Measurements from ENCODE around the gene ALDH18A1.

ALDH18A1 gene

GRCh38 chr10:95579292-95579691 is 77.2 kb downstream of the ALDH18A1 start:
- no peak for DNase-seq (ENCODE audit: low read depth in 2 of 2)

DNA sequence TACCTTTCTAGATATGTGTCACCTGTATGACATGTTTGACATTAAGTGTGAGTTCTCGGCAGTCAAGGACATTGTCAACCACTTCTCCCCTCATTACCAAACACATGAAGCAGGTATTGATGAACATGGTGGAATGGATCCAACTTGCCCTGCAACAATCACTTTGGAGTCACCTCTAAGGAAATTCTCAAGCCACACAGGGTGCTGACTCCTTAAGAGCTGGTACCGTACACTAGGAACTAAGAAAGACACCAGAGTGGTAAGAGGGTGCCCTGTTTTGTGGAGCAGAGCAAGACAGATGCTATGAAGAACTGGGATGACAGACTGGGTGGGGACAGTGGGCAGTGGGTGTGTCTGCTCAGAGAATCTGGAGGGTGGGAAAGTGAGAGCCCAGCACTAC is 77.9 kb downstream of the ALDH18A1 start:
- DNase-seq (ENCODE audit: low read depth in 2 of 2) = no peak

DNA sequence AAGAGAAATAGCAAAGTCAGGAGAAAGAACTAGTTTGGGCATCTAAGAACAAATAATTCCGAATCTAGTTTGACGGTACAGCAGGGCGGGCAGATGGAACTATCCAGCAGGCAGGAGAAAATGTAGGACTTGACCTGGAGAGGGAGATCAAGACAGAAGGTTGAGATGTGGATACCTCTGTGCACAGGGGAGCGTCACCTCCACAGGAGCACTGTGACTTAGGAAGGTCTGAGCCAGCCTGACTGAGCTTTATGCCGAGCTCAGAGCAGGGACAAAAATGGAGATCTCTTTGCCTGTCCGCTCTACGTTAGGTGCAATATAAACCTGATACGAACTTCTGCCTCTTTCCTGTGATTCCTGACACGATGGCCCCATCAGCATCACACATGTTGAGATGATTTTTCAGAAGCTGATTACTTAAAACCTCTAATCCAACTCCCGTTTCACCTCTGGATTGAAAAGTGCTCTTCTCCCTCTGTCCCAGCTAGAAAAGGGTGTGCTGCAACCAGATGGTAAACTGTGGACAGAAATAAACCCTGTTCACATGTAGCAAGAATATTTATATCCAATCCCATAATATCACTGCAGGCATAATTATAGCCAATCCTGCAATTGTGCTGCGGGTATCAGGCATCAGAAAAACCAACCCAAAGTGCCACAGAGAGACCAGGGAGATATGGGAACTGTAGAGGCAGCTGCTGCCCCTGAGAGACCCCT is 81.7 kb downstream of the ALDH18A1 start:
- no peak for DNase-seq (ENCODE audit: low read depth in 2 of 2)

GRCh38 chr10:95573964-95574604 is 82.4 kb downstream of the ALDH18A1 start:
- DNase-seq (ENCODE audit: low read depth in 2 of 2) = no peak

- no peak for DNase-seq (ENCODE audit: low read depth in 2 of 2)
These were observed 83.0 kb downstream of the ALDH18A1 start for GRCh38 chr10:95573527-95573926.

DNA sequence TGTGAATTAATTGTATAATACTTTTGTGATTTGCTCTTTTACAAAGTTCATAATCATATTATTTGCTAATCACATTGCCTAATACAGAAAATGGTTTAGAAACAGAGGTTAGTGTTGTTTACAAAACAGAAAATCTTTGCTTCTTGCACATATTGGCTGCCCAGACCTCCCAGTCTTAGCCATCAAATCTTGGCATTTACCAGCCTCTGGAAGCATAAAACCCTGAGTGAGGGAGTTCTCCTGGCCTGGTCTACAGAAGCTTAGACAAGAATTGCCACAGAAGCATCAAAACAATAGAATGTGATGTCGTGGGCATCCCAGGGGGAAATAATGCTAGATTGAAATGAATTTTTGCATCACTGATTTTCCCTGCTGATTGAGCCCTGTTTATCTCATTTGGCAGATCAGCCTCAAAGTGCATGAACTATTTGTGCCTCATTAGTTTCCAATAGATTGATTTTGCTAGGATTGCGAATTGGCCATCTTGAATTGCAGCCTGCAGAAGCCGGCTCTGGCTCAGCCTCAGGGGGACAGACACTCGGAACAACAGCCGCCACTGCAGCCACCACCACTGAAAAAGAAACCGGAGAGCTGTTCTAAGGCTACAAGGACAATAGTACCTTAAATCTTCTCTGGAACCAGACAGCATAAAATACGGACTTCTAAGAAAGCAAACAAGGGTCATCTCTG is 84.2 kb downstream of the ALDH18A1 start:
- no peak for DNase-seq (ENCODE audit: low read depth in 2 of 2)

DNA sequence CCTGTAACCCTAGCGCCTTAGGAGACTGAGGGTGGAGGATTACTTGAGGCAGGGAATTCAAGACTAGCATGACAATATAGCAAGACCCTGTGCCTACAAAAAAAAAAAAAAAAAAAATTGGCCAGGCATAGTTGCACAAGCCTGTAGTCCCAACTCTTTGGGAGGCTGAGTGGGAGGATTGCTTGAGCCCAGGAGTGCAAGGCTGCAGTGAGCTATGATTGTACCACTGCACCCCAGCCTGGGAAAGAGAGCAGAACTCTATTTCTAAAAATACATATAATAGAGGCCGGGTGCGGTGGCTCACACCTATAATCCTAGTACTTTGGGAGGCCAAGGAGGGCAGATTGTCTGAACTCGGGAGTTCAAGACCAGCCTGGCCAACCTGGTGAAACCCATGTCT is 85.1 kb downstream of the ALDH18A1 start:
- DNase-seq (ENCODE audit: low read depth in 2 of 2) = no peak

DNA sequence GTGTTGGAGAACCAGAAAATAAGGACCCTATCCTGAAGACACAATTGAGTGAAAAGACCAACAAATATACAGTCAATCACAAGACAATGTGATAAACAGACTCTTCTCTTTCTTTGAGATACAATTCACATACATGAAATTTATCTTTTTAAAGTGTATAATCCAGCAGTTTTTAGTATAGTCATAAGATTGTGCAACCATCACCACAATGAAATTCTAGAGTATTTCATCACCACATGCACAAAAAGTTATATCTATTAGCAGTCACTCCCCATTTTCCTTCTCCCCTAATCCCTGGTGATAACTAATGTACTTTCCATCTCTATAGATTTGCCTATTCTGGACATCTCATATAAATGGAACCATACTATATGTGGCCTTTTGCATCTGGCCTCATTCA is 87.1 kb downstream of the ALDH18A1 start:
- no peak for DNase-seq (ENCODE audit: low read depth in 2 of 2)

GRCh38 chr10:95567903-95568630 is 88.4 kb downstream of the ALDH18A1 start:
- no peak for DNase-seq (ENCODE audit: low read depth in 2 of 2)

GRCh38 chr10:95566136-95566535 is 90.4 kb downstream of the ALDH18A1 start:
- no peak for DNase-seq (ENCODE audit: low read depth in 2 of 2)

GRCh38 chr10:95565336-95565735 is 91.2 kb downstream of the ALDH18A1 start:
- DNase-seq (ENCODE audit: low read depth in 2 of 2) = no peak

- DNase-seq (ENCODE audit: low read depth in 2 of 2) = no peak
These were observed 92.2 kb downstream of the ALDH18A1 start for GRCh38 chr10:95564291-95564690.

DNA sequence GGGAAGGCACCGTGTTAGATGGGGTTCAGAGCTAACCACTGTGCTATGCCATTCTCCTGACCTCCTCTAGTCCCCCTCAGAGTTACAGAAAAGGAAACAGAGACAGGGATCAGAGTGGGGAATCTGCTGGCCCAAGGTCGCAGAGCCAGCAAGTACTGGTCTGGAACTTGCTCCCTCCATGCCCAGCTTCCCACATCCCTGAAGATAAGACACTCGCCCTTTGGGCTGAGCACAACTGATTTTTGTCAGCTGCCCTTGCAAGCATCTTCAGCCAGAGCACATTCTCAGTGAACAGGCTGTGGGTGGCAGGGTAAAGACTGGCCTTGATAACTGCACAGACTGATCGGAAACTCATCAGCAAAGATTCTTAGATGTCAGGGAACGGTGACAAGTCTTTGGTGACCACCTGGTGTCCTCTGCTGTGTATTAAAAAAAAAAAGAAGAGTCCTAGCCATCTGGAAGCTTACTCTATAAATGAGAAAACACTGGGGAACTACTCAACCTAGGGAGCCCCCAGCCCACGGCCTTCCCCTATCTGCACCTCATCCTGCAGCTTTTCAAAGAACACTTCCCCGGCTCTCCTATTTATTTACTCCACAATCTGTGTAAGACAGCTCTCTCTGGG is 94.1 kb downstream of the ALDH18A1 start:
- no peak for DNase-seq (ENCODE audit: low read depth in 2 of 2)

GRCh38 chr10:95561864-95562177 is 94.7 kb downstream of the ALDH18A1 start:
- no peak for DNase-seq (ENCODE audit: low read depth in 2 of 2)

DNA sequence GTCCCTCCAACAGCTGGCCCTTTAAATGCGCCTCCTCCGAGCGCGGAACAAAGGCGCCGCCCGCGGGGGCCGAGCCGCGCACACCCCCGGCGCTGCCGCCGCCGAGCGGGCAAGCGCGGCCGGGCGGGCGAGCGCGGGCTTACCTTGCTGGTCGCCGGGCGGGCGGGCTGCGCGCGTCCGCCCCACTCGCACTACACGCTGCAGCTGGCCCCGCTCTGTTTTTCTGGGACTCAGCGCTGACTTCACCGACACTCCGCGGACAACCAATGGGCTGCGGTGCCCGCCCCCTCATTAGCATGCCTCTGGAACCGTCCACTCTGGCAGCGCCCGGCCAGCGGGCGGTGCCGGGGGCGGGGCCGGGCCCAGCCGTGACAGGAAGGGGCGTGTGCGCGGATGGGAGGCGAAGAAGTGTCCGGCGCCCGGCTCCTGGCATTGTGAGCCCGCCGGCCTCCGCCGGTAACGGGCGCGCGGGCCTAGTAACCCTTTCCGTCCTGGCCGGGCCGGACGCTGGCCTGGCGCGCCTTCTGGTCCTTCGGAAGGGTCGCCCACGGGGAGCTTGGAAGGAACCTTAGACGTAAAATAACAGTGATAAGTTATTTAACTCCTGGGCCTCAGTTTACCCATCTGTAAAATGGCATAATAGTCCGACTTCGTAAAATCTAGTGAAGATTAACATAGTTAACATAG is 95.2 kb downstream of the ALDH18A1 start, which contains the start of gene SORBS1:
Gene SORBS1, minus strand, starts transcription at position 195 of the 687 bp plus-strand sequence. CDS start 120,236 bp downstream, outside the sequence.
- DNase-seq (ENCODE audit: low read depth in 2 of 2) = peak; percentile 57 to 76

DNA sequence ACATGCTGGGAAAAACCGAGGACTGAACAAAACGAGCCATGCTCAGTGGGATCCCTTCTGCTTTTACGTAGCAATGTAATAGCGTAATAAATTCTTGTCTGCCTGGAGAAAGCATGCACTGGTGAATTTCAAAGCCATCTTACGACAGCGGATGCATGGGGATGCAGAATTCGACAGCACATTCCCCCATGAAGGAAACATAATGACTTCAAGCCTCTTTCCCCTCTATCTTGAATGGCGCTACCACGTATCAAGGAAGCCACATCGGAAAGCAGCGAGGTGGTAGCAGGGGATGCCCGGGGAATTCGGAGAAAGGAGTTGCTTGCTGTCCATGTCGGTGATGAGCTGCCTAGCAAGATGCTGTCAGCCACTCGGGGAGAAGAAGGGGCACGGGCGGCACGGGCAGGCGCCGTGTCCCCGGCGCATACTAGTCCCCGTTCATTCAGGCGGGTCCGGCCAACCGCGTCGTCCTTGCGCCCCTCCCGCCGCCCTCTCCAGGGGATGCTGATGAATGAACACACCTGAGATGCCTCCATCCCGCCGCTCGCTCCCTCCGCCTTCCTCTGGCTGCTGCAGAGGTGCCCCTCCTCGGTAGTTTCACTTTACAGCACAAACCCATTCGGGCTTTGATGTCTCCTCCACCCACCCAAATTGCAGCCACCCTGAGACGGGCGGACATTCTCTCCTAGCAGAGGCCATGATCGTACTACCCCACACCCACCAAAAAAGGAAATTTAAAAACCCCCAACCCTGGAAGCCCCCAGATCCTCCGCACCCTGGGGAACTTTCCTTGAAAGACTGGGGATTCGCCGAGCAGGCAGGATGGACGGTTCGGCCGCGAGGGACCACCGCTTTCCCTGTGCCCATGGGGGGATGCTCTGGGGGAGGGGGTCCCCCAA is 96.0 kb downstream of the ALDH18A1 start:
- DNase-seq (ENCODE audit: low read depth in 2 of 2) = peak; percentile 12 to 22

GRCh38 chr10:95559896-95560277 is 96.6 kb downstream of the ALDH18A1 start:
- no peak for DNase-seq (ENCODE audit: low read depth in 2 of 2)

DNA sequence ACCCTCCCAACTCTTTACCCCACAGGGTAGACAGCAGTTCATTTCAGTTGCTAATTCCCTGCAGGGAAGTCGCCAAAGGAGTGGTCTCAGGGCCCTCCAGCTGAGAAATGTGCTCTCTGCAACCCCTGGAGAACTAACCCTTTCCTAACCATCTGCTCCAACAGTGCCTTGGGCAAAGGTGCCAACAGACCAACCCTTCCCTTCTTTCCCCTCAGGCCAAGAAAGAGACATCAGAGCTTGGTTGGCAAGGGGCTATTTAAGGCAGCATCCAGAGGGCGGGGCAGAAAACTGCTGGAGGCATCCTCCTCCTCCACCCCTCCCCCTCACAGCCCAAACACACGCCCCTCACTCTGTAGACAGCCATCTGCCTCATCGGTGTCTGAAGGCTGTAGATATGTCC is 97.0 kb downstream of the ALDH18A1 start:
- DNase-seq (ENCODE audit: low read depth in 2 of 2) = no peak

DNA sequence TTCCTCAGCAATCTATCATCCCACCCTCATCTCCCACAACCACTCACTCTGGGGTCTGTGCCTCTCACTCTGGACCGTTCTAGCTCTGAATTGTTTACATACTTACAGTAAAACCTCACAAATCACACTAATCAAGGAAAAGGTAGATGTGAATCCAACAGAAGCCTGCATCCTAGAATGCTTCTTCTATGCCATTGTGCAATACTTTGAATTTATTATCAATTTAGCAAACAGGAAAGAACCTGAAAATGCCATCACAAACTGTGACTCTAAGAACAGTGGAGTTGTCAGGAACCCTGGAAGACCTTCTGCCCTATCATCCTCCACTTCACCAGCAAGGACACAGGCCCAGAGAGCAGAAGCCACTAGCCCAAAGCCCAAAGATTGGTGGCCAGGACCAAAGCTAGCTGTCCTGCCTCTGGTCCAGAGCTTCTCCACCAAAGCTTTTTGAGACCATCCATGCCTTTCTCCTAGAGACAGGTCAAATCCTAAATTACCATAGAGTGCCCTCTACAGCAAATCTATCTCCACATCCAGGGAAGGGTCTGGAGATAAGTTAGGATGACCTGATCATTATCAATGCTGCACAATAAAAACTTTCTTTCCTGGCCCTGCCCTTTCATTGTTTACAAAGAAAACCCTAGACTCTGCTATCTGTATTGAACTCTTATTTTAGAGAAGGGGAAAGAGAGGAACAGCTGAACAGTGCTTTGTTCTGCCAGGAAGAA is 97.8 kb downstream of the ALDH18A1 start:
- DNase-seq (ENCODE audit: low read depth in 2 of 2) = no peak

Data from stimulated activated CD4-positive, alpha-beta T cell treated with anti-CD3 and anti-CD28 coated beads, Interleukin-1b, Interleukin-23, amount 100 ng/mL, for 4 hours (primary cell).